Memory B cell (primary cell): ENCODE results near the gene ATXN1.
A peak's percentile ranks its signal among the peaks of the same experiment; 100 is the strongest.

ENCODE experiments used
- ATAC-seq: fragments of 150-1000 bp; cut with Tn5 transposase; 2 replicates; pipeline ENCODE4 v1.10.0; 2021; ENCODE audit warnings: low read depth, mild to moderate bottlenecking, moderate library complexity
- DNase-seq, 2 donors: peaks; one replicate each; pipeline ENCODE4 v3.0.0; 2022; ENCODE audit warnings: low spot score in 2 of 2
- H3K27ac Mint-ChIP-seq: one replicate; pipeline ENCODE4 v1.8.0; 2022; ENCODE audit warnings: mild to moderate bottlenecking, moderate library complexity, mixed read lengths
- H3K27me3 Mint-ChIP-seq: one replicate; pipeline ENCODE4 v1.8.0; 2022; ENCODE audit warnings: mixed read lengths
- H3K36me3 Mint-ChIP-seq: one replicate; pipeline ENCODE4 v1.8.0; 2022; ENCODE audit warnings: mild to moderate bottlenecking, mixed read lengths
- H3K4me1 Mint-ChIP-seq: one replicate; pipeline ENCODE4 v1.8.0; 2022; ENCODE audit warnings: mixed read lengths
- H3K4me3 Mint-ChIP-seq: one replicate; pipeline ENCODE4 v1.8.0; 2022; ENCODE audit warnings: mild to moderate bottlenecking, moderate library complexity, mixed read lengths
- H3K9me3 Mint-ChIP-seq: one replicate; pipeline ENCODE4 v1.8.0; 2022; ENCODE audit warnings: mixed read lengths

ATXN1 gene

GRCh38 chr6:16311763-16312162, 449.5 kb downstream of the ATXN1 start:
- Mint-ChIP-seq H3K27me3 (no peaks in the 10 kb centered on the region), H3K4me3 (no peak overlapping the region), H3K9me3 (no peaks in the 10 kb centered on the region), H3K36me3 (peaks cover 3% of the 10 kb centered on the region), H3K4me1 (peaks cover 4% of the 10 kb centered on the region), H3K27ac (no peak overlapping the region)
- no peak for DNase-seq
- ATAC-seq, result no peak

GRCh38 chr6:16306334-16306733, 454.9 kb downstream of the ATXN1 start:
- H3K36me3 Mint-ChIP-seq, result peaks cover 3% of the 10 kb centered on the region
- DNase-seq, result no peak
- H3K4me3 Mint-ChIP-seq, result peak overlapping the region; percentile 93
- H3K27me3 Mint-ChIP-seq, result no peaks in the 10 kb centered on the region
- no peaks in the 10 kb centered on the region for H3K9me3 Mint-ChIP-seq
- H3K27ac Mint-ChIP-seq, result peak overlapping the region; percentile 76
- ATAC-seq, result no peak
- peaks cover 14% of the 10 kb centered on the region for H3K4me1 Mint-ChIP-seq

- H3K27me3 Mint-ChIP-seq, result no peaks in the 10 kb centered on the region
- H3K27ac Mint-ChIP-seq, result peak overlapping the region; percentile 76
- ATAC-seq (peak; percentile 43), DNase-seq (peak in 1 of 2 donors; percentile 35)
- H3K36me3 Mint-ChIP-seq, result peaks cover 3% of the 10 kb centered on the region
- peaks cover 14% of the 10 kb centered on the region for H3K4me1 Mint-ChIP-seq
- H3K9me3 Mint-ChIP-seq, result no peaks in the 10 kb centered on the region
- peak overlapping the region; percentile 93 for H3K4me3 Mint-ChIP-seq
These were observed 455.5 kb downstream of the ATXN1 start for GRCh38 chr6:16305788-16306187.

- Mint-ChIP-seq H3K27me3 (no peaks in the 10 kb centered on the region), H3K9me3 (no peaks in the 10 kb centered on the region), H3K27ac (peak overlapping the region; percentile 76), H3K4me3 (peak overlapping the region; percentile 93), H3K36me3 (peaks cover 4% of the 10 kb centered on the region), H3K4me1 (peaks cover 14% of the 10 kb centered on the region)
- ATAC-seq, result peak; percentile 93
- DNase-seq, result peak; percentile 42 to 68
These were observed 456.0 kb downstream of the ATXN1 start for GRCh38 chr6:16305246-16305725.

GRCh38 chr6:16302721-16303552, 458.3 kb downstream of the ATXN1 start:
- Mint-ChIP-seq H3K27me3 (no peaks in the 10 kb centered on the region), H3K27ac (peak overlapping the region; percentile 50)

GRCh38 chr6:16301511-16301910, 459.7 kb downstream of the ATXN1 start:
- Mint-ChIP-seq H3K36me3 (peaks cover 2% of the 10 kb centered on the region), H3K27me3 (no peaks in the 10 kb centered on the region), H3K4me3 (no peak overlapping the region), H3K9me3 (no peaks in the 10 kb centered on the region), H3K27ac (no peak overlapping the region), H3K4me1 (peaks cover 7% of the 10 kb centered on the region)
- ATAC-seq (peak; percentile 27), DNase-seq (no peak)

More at GRCh38 chr6:16302721-16303552, 458.3 kb downstream of the ATXN1 start:
- no peak overlapping the region for H3K4me3 Mint-ChIP-seq
- no peaks in the 10 kb centered on the region for H3K9me3 Mint-ChIP-seq
- ATAC-seq (no peak), DNase-seq (no peak)
- H3K4me1 Mint-ChIP-seq, result peaks cover 14% of the 10 kb centered on the region
- H3K36me3 Mint-ChIP-seq, result peaks cover 2% of the 10 kb centered on the region

GRCh38 chr6:16299861-16300260, 461.4 kb downstream of the ATXN1 start:
- H3K4me1 Mint-ChIP-seq, result peaks cover 2% of the 10 kb centered on the region
- no peak overlapping the region for H3K27ac Mint-ChIP-seq
- H3K9me3 Mint-ChIP-seq, result no peaks in the 10 kb centered on the region
- no peak for ATAC-seq
- H3K4me3 Mint-ChIP-seq, result no peak overlapping the region
- H3K36me3 Mint-ChIP-seq, result peaks cover 2% of the 10 kb centered on the region
- no peak for DNase-seq
- peaks cover 1% of the 10 kb centered on the region for H3K27me3 Mint-ChIP-seq

- H3K4me1 Mint-ChIP-seq, result no peaks in the 10 kb centered on the region
- ATAC-seq, result no peak
- no peak overlapping the region for H3K27ac Mint-ChIP-seq
- H3K9me3 Mint-ChIP-seq, result no peaks in the 10 kb centered on the region
- H3K4me3 Mint-ChIP-seq, result no peak overlapping the region
- no peak for DNase-seq
- peaks cover 2% of the 10 kb centered on the region for H3K36me3 Mint-ChIP-seq
- H3K27me3 Mint-ChIP-seq, result peaks cover 3% of the 10 kb centered on the region
These were observed 465.1 kb downstream of the ATXN1 start for GRCh38 chr6:16296061-16296670.

GRCh38 chr6:16295471-16295870, 465.8 kb downstream of the ATXN1 start:
- H3K27me3 Mint-ChIP-seq, result peaks cover 3% of the 10 kb centered on the region
- DNase-seq (no peak), ATAC-seq (no peak)
- no peaks in the 10 kb centered on the region for H3K36me3 Mint-ChIP-seq
- H3K9me3 Mint-ChIP-seq, result no peaks in the 10 kb centered on the region
- no peaks in the 10 kb centered on the region for H3K4me1 Mint-ChIP-seq
- H3K4me3 Mint-ChIP-seq, result no peak overlapping the region
- no peak overlapping the region for H3K27ac Mint-ChIP-seq

- H3K9me3 Mint-ChIP-seq, result no peaks in the 10 kb centered on the region
- no peaks in the 10 kb centered on the region for H3K36me3 Mint-ChIP-seq
- ATAC-seq (no peak), DNase-seq (no peak)
- no peaks in the 10 kb centered on the region for H3K4me1 Mint-ChIP-seq
- H3K4me3 Mint-ChIP-seq, result no peak overlapping the region
- H3K27ac Mint-ChIP-seq, result no peak overlapping the region
- H3K27me3 Mint-ChIP-seq, result peaks cover 3% of the 10 kb centered on the region
These were observed 466.2 kb downstream of the ATXN1 start for GRCh38 chr6:16295060-16295459.

- H3K27ac Mint-ChIP-seq, result no peak overlapping the region
- no peak overlapping the region for H3K4me3 Mint-ChIP-seq
- peaks cover 3% of the 10 kb centered on the region for H3K27me3 Mint-ChIP-seq
- no peaks in the 10 kb centered on the region for H3K36me3 Mint-ChIP-seq
- DNase-seq (no peak), ATAC-seq (no peak)
- no peaks in the 10 kb centered on the region for H3K9me3 Mint-ChIP-seq
- H3K4me1 Mint-ChIP-seq, result no peaks in the 10 kb centered on the region
These were observed 466.9 kb downstream of the ATXN1 start for GRCh38 chr6:16294371-16294770.

GRCh38 chr6:16292942-16293341, 468.3 kb downstream of the ATXN1 start:
- Mint-ChIP-seq H3K4me1 (no peaks in the 10 kb centered on the region), H3K4me3 (no peak overlapping the region), H3K36me3 (no peaks in the 10 kb centered on the region), H3K27ac (no peak overlapping the region), H3K27me3 (peaks cover 3% of the 10 kb centered on the region), H3K9me3 (no peaks in the 10 kb centered on the region)
- no peak for DNase-seq
- ATAC-seq, result no peak

- DNase-seq (no peak), ATAC-seq (no peak)
- H3K9me3 Mint-ChIP-seq, result no peaks in the 10 kb centered on the region
- H3K36me3 Mint-ChIP-seq, result no peaks in the 10 kb centered on the region
- H3K27me3 Mint-ChIP-seq, result peaks cover 3% of the 10 kb centered on the region
- H3K27ac Mint-ChIP-seq, result no peak overlapping the region
- no peak overlapping the region for H3K4me3 Mint-ChIP-seq
- no peaks in the 10 kb centered on the region for H3K4me1 Mint-ChIP-seq
These were observed 468.8 kb downstream of the ATXN1 start for GRCh38 chr6:16292432-16292831.

GRCh38 chr6:16291739-16292138, 469.5 kb downstream of the ATXN1 start:
- no peak overlapping the region for H3K27ac Mint-ChIP-seq

More at GRCh38 chr6:16291739-16292138, 469.5 kb downstream of the ATXN1 start:
- Mint-ChIP-seq H3K4me3 (no peak overlapping the region), H3K36me3 (no peaks in the 10 kb centered on the region), H3K9me3 (no peaks in the 10 kb centered on the region), H3K4me1 (no peaks in the 10 kb centered on the region), H3K27me3 (peaks cover 3% of the 10 kb centered on the region)
- ATAC-seq, result no peak
- no peak for DNase-seq
